HCT116 (cell line): ENCODE results near the gene ARVCF. TPM values are rescaled to one million over a fixed set of nuclear protein-coding genes. Genes with fewer than 3 reads are reported as not detected.

Experiments used
- CEBPB ChIP-seq: IDR thresholded peaks from 2 replicates; pipeline ENCODE4 v1.6.1; 2012; ENCODE audit warnings: low read depth
- EGR1 ChIP-seq: IDR thresholded peaks from 2 replicates; pipeline ENCODE4 v1.6.1; 2012; ENCODE audit warnings: low read depth
- FOSL1 ChIP-seq: IDR thresholded peaks from 2 replicates; pipeline ENCODE4 v1.6.1; 2012; ENCODE audit warnings: low read depth
- MAX ChIP-seq: IDR thresholded peaks from 2 replicates; pipeline ENCODE4 v1.6.1; 2012
- POLR2AphosphoS5 ChIP-seq: IDR thresholded peaks from 2 replicates; pipeline ENCODE4 v1.6.1; 2011; ENCODE audit warnings: mild to moderate bottlenecking, low read depth, low read length, moderate library complexity
- REST ChIP-seq: IDR thresholded peaks from 2 replicates; pipeline ENCODE4 v1.6.1; 2012; ENCODE audit warnings: low read depth
- SP1 ChIP-seq: IDR thresholded peaks from 2 replicates; pipeline ENCODE4 v1.6.1; 2012; ENCODE audit warnings: low read depth
- YY1 ChIP-seq: IDR thresholded peaks from 2 replicates; pipeline ENCODE4 v1.6.1; 2011; ENCODE audit warnings: low read length, low read depth, moderate library complexity, mild to moderate bottlenecking; ENCODE audit not compliant: insufficient replicate concordance; ENCODE audit errors: extremely low read depth
- total RNA-seq: library from RNA; stranded (reverse); gene quantifications from one replicate; pipeline ENCODE4 v1.2.1, GENCODE V29; 2021; ENCODE audit not compliant: unreplicated experiment

The ARVCF gene
- total RNA-seq, 1 experiment from 2014 or later = 42.8 TPM

GRCh38 chr22:19987394-19988306 is 29.0 kb downstream of the ARVCF start (continued):
- TF ChIP-seq POLR2AphosphoS5 = no peak
- no peak for TF ChIP-seq EGR1
- no peak for TF ChIP-seq CEBPB
- TF ChIP-seq YY1 = no peak
- no peak for TF ChIP-seq SP1
- TF ChIP-seq FOSL1 = no peak
- TF ChIP-seq REST = no peak
- no peak for TF ChIP-seq MAX
